Erythroblast (primary cell): Measurements from ENCODE around the gene PRSS56.

Experiments used
- GATA1 ChIP-seq: IDR thresholded peaks from 2 replicates; pipeline ENCODE4 v1.6.1; 2011; ENCODE audit warnings: low read depth, mild to moderate bottlenecking, control low read depth, low read length, moderate library complexity
- POLR2A ChIP-seq: IDR thresholded peaks from 2 replicates; pipeline ENCODE4 v1.6.1; 2011; ENCODE audit warnings: mild to moderate bottlenecking, low read length

DNA sequence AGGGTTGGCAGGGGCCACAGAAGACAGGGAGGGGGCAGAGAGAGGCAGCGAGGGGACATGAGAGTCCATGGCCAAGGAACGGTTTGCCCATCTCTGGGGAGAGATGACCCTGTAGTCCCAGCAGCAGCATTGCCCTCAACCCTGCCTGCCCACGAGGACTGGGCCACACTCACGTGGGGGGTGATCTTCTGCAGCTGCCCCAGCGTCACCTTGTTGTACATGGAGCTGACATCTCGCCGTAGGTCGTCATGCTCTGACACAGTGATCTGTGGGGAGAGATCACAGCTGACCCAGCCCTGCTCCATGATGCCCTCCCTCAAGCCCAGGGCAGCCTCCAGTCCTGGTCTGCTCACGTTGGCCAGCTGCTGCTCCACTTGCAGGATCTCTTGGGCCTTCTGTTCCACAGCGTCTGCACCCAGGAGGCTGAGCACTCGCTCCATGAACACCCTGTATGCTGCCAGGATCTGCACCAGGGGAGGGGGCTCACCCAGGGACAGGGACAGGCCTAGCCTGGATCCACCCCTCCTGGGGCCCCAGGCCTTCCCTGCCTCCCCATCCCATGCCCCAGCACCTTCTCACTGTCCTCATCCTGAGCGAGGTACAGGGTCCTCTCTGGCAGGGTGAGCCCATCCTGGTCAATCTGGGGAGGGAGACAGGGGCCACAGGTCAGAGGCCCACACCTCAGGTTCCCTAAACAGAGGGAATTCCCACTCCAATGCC is 35.4 kb upstream of the PRSS56 start:
- TF ChIP-seq POLR2A (no peak), GATA1 (no peak)
